GOT3 (cell line): ENCODE results near the gene SMIM35.
"Not testable (repeated sequence)": the region's sequence is repeated elsewhere in the genome, so short reads cannot be mapped to it uniquely, and the experiment has no call there.

Experiments
- DNase-seq: peaks from one replicate; lab custom pipeline; 2025; ENCODE audit warnings: mixed read lengths; lab: John Stamatoyannopoulos, UW

SMIM35 gene

GRCh38 chr11:117980280-117980679 is 106.5 kb downstream of the SMIM35 start:
- no peak for DNase-seq

- DNase-seq, result no peak
These were observed 107.1 kb downstream of the SMIM35 start for GRCh38 chr11:117979481-117980211.

DNA sequence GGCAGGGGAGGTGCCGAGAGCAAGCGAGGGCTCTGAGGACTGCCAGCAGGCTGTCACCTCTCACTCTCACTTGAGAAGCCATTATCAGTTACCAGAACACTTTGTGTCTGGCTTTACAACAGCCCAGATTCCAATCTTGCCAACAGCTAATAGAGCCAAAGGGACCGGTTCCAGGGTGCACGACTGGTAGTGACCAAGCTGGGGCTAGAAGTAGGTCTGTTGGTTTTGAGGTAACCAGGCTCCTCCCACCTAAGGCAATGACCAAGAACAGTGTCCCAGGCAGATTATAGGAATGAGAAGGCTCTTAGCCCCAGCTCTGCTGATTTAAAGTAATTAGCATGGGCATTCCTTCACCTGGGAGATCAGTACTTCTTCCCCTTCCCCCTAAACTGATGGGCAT is 107.8 kb downstream of the SMIM35 start:
- DNase-seq, result no peak

DNA sequence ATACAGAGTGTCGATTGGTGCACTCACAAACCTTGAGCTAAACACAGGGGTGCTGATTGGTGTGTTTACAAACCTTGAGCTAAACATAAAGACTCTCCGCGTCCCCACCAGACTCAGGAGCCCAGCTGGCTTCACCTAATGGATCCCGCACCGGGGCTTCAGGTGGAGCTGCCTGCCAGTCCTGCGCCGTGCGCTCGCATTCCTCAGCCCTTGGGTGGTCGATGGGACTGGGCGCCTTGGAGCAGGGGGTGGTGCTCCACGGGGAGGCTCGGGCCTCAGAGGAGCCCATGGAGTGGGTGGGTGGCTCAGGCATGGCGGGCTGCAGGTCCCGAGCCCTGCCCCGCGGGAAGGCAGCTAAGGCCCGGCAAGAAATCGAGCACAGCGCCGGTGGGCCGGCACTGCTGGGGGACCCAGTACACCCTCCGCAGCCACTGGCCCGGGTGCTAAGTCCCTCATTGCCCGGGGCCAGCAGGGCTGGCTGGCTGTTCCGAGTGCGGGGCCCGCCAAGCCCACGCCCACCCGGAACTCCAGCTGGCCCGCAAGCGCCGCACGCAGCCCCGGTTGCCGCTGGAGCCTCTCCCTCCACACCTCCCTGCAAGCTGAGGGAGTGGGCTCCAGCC is 108.4 kb downstream of the SMIM35 start:
- DNase-seq, result not testable (repeated sequence)

DNA sequence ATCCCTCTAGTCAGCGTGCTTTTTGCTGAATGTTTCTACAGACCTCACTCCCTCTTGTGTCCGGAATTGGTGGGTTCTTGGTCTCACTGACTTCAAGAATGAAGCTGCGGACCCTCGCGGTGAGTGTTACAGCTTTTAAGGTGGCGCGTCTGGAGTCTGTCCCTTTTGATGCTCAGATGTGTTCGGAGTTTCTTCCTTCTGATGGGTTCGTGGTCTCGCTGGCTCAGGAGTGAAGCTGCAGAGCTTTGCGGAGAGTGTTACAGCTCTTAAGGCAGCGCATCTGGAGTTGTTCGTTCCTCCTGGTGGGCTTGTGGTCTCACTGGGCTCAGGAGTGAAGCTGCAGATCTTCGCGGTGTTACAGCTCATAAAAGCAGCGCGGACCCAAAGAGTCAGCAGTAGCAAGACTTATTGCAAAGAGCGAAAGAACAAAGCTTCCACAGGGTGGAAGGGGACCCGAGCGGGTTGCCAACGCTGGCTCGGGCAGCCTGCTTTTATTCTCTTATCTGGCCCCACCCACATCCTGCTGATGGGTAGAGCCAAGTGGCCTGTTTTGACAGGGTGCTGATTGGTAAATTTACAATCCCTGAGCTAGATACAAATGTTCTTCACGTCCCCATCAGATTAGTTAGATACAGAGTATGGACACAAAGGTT is 109.0 kb downstream of the SMIM35 start:
- DNase-seq, result not testable (repeated sequence)

DNA sequence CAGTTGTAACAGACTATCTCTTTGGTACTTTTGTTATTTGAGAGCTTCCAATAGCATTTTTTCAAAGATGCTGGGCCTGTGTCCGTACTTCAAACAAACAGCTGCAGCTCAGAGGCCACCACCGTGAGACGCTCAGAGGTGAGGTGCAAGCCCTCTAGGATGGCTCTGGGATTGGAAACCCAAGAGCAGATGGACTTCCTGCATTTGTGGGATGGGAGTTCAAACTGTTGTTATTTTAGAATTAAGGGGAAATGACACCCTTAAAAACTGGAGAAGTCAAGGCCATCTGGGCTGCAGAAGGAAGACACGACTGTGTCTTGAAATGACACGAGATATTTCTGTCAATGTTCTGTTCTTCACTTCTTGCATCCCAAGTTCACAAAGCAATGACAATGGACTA is 109.7 kb downstream of the SMIM35 start:
- no peak for DNase-seq

- no peak for DNase-seq
These were observed 110.3 kb downstream of the SMIM35 start for GRCh38 chr11:117976445-117976844.

DNA sequence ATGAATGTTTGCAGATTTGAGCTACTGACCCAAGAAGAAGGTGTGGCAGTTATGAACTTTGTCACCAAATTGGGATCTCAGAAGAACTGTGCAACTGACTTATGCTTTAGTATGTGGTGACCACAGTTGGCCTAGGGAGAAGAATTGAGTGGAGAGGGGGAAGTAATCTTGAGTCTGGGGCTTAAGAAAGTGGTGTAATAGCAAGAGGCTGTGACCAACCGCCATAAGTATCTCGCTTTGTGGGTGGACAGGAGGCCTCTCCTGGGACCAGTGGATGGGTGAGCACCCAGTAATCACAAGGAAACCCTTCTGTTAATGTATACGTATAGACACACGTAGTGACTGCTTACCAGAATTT is 113.3 kb downstream of the SMIM35 start:
- no peak for DNase-seq

DNA sequence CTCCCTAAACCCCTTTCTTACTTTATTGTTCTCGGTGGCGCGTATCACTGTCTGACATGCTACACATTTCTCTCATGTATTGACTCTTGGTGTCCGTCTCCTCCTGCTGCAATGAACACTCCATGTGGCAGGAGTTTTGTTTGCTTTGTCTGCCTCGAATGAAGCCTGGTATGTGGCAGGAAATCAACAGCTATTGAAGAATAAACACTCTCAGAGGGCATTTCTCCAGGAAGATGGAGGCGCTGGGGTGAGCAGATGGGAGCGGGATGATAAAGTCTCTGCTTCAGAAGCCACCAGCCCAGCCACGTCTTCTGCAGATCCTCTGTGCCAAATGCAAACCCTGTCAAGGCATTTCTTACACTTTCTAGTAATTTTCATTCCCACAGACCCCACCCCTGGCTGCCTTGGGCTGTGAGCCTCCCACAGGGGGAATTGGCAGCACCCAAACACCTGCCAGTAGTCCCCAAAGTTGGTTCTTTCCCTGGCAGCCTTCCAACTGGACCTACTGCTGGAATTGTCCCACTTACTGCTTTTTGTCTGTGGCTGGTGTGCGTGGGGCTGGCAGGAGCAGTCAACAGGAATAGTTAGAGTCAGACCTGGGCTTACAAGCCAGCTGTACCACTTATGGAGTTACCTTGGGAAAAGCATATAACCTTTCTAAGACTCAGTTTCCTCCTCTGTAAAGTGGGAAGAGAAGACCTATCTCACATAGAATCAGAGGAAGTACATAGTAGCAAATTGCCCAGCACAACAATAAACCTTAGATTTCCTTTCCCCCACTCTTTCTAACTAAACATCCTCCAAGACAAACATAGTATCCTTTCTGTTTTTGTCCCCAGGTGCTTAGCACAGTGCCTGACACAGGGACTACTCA is 113.9 kb downstream of the SMIM35 start:
- no peak for DNase-seq

DNA sequence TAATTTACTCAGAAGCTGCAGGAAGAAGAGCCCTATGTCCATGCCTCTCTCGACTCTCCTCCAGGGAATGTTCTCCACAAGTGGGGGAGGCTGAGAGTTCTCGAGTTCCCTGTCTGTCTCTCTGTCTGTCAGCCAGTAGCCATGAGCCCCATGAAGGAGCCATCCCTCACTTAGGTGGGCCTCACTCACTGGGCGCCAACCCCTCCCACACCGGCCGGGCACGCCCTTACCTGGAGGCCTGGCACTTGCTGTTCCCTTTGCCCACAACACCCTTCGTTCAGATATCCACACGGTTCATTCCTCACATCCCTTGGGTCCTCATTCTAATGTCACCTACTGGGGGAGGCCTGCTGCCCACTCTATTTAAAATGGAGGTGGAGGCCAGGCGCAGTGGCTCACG is 114.7 kb downstream of the SMIM35 start:
- no peak for DNase-seq

DNA sequence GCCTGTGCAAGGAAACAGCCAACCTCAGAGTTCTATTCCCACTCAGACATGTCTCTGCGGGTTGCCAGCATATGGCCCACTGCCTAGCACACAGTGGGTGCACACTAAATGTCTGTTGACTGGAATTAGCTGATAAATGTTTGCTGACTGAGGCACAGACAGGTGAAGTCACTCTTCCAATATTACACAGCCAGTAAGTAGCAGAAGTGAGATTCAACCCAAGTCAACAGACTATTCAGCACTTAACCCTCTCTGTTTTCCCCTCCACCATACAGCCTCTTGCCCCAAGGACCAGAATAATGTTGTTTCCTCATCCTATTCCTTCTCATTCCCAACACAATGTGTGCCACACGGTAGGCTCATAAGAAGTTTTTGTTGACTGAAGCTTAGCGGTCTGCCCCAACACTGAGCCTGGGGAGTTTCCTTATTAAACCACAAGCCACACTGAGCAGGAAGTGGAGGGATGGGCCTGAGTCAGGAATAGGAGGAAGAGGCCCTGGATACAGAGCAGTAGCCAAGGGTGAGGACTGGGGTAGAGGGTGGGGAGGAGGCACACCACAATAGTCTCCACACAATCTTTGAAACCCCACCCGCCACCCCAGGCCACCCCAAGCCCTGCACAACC is 116.3 kb downstream of the SMIM35 start:
- DNase-seq, result no peak

DNA sequence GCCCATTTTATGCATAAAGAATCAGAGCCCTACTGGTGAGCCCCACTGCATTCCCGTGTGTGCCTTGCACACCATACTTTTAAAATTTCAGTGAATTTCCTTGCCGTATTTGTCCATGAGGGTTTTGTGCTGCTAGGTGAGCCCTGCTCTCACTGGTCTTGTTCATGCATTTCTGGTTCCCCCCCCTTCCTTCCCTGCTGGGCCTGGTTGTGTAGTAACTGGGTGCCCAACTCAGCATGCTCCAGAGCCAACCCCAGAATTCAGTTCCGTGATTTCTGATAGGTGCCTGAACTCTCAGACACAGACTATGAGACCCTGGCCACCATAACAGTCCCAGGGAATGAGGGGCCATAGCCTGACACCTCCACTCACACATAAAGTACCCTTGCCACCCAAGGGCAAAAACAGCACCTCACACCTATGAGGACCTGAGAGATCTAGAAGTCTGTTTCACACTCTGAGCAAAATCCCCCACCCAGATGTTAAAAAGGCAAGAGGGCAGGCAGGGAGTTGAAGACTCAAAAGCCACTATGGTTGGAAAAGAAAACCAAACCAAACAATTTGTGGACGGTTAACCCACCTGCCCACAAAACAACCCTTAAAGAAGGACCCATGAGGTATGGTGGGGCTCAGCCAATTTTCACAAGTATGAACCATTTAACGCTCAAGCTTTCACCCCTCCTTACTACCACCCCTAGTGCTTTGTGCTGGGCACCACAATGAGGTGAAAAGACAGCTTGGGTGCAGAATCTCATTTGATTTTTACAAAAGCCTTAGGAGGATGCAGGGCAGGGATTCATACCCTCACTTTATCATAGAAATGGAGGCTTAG is 117.4 kb downstream of the SMIM35 start:
- no peak for DNase-seq

DNA sequence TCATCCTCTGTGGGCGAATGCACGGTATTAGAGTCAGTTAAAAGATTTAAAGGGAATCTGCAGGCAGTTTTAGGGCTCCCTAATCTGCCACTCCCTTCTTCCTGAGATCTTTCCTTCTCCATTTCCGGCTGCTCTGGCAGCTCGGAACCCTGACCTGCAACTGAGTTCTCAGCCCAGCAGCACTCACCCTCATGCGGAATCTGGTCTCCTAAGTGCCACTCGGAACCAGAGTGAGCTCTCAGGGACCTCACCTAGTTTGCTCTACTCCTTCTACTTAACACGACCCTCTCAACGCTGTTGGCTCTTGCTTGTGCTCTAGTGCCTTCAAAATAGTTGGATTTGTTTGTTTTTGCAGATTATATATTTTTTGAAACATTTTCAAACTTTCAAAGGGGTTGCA is 119.9 kb downstream of the SMIM35 start:
- DNase-seq, result no peak

GRCh38 chr11:117962826-117963225 is 123.9 kb downstream of the SMIM35 start:
- DNase-seq, result no peak

DNA sequence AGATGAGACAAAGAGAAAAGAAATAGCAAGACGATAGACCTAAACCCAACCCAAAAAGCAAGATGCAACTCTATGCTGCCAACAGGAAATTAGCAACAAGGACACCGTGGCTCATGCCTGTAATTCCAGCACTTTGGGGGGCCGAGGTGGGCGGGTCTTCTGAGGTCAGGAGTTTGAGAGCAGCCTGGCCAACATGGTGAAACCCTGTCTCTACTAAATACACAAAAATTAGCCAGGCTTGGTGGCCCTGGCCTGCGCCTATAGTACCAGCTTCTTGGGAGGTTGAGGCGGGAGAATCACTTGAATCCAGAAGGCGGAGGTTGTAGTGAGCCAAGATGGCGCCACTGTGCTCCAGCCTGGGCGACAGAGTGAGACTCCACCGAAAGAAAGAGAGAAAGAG is 124.9 kb downstream of the SMIM35 start:
- DNase-seq, result no peak

GRCh38 chr11:117960406-117960805 is 126.4 kb downstream of the SMIM35 start:
- no peak for DNase-seq

GRCh38 chr11:117959438-117960149 is 127.2 kb downstream of the SMIM35 start:
- DNase-seq, result no peak

GRCh38 chr11:117958949-117959348 is 127.8 kb downstream of the SMIM35 start:
- DNase-seq, result no peak
